HG02840 (cell line): ENCODE measurements around the gene NKRF.

Experiments
- ATAC-seq: cut with Tn5 transposase; IDR thresholded peaks from one replicate; pipeline ENCODE4 v1.9.1; 2021; ENCODE audit warnings: mild to moderate bottlenecking, moderate library complexity, moderate number of reproducible peaks; ENCODE audit not compliant: unreplicated experiment, low FRiP score

Gene NKRF

GRCh38 chrX:119617517-119618164 lies 11.4 kb upstream of the NKRF start:
- peak; percentile 63 for ATAC-seq

- ATAC-seq, result no peak
These were observed 8.6 kb upstream of the NKRF start for GRCh38 chrX:119614776-119615175.

DNA sequence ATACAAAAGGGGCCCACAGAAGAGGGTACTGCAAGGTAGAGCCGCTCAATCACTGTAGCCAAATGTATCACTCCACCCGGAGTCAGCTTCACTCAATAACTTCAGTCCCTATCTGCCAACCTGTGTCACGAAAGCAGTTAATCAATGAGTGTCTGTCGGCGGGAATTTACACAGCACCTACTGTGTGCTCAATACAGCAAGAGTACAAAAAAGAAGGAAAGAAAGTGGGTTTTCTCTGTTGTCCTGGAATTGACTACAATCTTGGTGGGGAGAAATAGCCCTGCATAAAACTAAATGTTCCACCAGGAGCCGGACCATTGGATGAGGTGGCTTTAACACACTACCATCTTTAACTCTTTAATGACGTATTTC lies 780 bp upstream of the NKRF start:
- ATAC-seq, result no peak

GRCh38 chrX:119605464-119606279 lies 552 bp downstream of the NKRF start:
- ATAC-seq, result peak; percentile 32

- no peak for ATAC-seq
These were observed 1.3 kb downstream of the NKRF start for GRCh38 chrX:119604766-119605463.

GRCh38 chrX:119602701-119603255 lies 3.4 kb downstream of the NKRF start:
- ATAC-seq, result no peak

DNA sequence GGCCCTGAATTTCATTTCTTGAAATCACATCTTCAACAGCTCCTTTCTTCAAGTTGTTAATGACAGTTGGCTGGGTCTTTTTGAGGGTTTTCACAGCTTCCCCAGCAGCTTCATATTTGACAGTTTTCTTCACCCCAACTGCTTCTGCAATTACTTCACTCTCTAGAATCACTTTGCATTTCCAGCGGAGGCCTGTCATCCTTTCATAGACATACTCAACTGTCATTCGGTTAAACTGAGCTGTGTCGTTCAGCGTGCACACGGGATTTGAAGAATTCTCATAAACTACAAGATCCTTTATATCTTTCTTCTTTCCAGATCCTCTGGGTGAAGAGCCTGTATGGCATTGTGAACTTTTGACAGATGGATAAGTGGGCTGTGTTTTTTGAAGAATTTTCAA lies 16.4 kb downstream of the NKRF start:
- ATAC-seq, result no peak

GRCh38 chrX:119583431-119584059 lies 22.7 kb downstream of the NKRF start:
- ATAC-seq, result no peak

DNA sequence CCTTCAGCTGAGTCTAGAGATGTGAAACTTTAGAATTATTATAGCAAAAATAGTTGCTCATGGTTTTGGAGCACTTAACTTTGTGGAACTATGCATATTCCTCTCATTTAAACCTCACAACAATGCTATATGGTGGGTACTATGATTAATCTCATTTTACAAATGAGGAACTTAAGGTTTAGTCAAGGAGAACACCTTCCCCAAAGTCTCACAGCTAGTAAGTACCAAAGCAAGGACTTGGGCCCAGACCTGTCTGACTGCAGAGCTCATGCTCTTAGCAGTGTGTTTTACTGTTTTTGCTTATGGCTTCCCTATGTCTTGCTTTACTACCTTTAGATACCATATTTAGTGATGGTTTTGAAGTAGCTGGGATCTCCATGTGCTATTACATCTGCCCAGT lies 26.8 kb downstream of the NKRF start:
- ATAC-seq, result no peak

- ATAC-seq, result peak; percentile 71
These were observed 31.6 kb downstream of the NKRF start, which contains the start of gene UBE2A for GRCh38 chrX:119574394-119575266. Gene UBE2A (plus strand): TSS chrX:119574563. CDS start chrX:119574712, 149 bp downstream.

- peak; percentile 13 for ATAC-seq
These were observed 32.3 kb downstream of the NKRF start for GRCh38 chrX:119573840-119574393.

DNA sequence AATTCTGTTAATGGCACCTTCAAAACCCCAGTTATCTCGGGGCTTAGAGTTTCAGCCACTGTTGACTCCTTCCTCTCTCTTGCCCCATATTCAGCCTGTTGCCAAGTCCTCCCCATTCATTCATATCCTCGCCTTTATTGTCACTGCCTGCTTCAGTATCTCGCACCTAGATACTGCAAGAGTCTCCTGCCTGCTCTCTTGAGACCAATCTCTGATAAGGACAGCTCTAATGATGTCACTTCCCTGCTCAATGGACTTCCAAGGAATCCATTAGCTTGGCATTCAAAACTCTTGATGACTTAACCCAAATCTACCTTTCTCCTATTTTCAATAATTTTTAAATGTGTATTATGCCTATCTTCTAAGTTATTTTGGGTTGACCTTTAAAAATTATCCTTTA lies 33.0 kb downstream of the NKRF start:
- no peak for ATAC-seq

GRCh38 chrX:119570351-119570835 lies 35.8 kb downstream of the NKRF start:
- no peak for ATAC-seq

DNA sequence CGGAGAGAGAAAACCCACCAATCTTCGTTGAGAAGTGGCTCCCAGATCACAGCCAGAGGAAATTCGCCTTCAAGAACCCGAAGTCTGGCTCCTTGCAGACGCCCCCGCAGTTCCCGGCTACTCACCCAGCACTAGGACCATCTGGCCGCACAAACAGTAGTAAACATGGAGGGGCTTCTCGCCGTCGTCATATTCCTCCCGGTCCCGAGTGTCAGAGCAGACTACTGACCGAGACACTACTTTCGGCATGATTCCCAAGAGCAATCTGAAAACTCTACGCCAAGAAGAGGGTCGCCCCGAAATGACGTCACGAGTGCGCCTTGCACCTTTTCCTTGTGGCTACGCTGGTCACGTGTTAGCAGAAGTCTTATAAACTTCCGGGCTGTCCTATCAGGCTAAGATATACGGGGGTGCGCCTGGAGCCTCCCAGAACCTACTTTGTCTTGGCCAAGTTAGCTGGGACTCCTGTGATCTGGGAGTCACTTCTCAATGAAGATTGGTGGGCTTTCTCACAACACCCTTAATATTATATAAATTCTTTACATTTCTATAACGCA lies 41.0 kb downstream of the NKRF start, which contains the start of gene STEEP1:
Gene STEEP1, minus strand, starts transcription at position 303 of the 557 bp plus-strand sequence. Its CDS starts 54 bp downstream, at position 249.
- peak; percentile 93 for ATAC-seq

DNA sequence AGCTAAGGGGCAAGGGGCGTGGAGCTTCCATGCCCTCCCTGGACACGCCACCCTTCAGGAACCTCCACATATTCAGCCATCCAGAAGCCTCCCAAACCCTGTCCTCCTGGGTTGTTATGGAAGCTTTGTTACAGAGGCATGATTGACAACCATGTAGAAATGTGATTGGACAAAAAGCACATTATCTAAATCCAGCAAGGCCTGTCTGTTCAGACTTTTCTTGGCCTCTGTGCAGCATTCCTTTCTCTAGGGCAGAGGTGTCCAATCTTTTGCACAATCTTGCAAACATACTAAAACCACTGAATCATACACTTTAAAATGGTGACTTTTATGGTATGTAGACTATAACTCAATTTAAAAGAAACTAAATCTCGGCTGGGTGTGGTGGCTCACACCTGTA lies 53.7 kb downstream of the NKRF start:
- no peak for ATAC-seq

DNA sequence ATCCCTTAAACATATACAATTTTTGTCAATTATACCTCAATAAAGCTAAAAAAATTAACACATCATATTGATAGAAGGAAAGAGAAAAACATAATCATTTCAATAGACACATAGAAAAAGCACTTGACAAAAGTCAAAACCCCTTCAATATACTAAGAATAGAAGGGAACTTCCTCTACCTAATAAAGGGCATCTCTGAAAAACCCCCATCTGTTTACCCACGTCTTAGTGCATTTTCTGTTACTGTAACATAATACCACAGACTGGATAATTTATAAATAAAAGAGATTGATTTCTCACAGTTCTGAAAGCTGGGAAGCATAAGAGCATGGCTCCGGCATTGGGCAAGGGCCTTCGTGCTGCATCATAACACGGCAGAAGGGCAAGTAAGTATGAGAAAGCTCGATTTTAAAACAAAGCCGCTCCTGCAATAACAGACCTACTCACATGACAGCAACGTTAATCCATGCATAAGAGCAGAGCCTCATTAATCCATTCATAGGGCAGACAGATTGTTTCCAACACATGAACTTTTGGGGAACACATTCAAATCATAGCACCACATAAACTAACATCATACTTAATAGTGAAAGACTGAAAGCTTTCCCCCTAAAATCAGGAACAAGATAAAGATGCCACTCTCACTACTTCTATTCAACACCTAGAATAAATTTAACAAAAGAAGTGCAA lies 56.8 kb downstream of the NKRF start:
- no peak for ATAC-seq

GRCh38 chrX:119541188-119541587 lies 65.0 kb downstream of the NKRF start:
- no peak for ATAC-seq

- ATAC-seq, result no peak
These were observed 66.4 kb downstream of the NKRF start for GRCh38 chrX:119539872-119540271.
